Measurements from ENCODE around the gene FGF4.

Gene FGF4

DNA sequence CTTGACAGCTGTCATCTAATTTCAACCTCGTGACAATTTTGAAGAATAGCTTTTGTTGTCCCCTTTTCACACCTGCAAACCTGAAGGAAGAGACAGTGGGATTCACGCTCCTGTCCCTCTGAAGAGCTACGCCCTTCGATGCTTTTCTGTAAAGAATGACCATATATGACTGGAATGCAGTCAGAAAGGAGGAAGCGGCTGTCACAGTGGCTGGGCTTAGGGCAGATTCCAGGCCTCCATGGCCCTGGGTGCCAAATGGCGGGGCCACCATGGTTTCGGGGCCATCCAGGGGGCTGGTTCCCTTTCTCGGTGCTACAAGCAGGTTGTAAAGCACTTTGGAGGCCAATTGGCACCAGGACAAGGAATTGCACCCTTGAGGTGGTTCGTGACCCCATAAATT is 49.1 kb downstream of the FGF4 start:
- DNase-seq (ENCODE audit: low spot score), result no peak

DNA sequence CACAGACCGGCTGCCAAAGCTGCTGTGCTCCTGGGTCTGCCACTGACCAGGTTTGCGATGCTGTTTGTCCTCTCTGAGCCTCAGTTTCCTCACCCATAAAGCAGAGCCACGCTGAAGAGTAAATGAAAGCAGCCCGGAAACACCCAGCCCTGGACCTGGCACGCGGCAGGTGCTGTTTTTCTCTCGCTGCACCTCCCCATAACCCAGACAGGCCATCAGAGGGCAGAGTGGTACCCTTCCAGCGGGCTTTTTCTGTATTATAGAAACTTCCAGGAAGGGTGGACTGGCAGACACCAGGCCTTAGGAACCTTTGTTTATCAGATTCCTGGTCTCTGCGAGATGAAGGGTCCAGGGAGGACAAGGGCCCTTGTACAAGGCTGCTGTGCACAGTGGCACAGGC is 53.4 kb downstream of the FGF4 start:
- no peak for DNase-seq (ENCODE audit: low spot score)

DNA sequence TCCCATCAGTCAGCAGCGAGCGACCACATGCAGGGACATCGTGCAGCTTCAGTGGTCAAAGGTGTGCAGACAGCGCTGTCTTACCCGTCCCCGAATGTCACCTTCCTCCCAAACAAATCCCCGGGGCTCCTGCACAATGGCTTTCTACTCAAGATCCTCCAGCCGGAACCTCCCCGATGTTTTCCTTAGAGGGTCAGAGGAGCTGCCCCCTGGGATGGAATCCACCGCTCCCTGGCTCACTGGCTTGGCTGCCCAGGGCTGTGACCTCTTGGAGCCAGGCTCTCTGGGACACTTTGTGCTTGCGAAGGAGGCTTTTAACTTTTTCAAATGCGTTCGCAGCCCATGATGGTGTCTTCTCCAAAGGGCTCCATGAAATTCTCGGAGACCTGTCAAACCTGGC is 54.0 kb downstream of the FGF4 start:
- DNase-seq (ENCODE audit: low spot score), result no peak
